ENCODE results near the gene KCTD17.

The KCTD17 gene

GRCh38 chr22:37083914-37084313 is 32.4 kb downstream of the KCTD17 start:
- Histone ChIP-seq H3K27me3 (ENCODE audit: insufficient read depth, low read length) (no peaks in the 10 kb centered on the region), H3K9ac (ENCODE audit: low read depth, low read length) (no peak overlapping the region), H3K4me1 (ENCODE audit: insufficient read depth, low read length) (no peaks in the 10 kb centered on the region), H3K9me3 (ENCODE audit: insufficient read depth, low read depth, low read length) (no peaks in the 10 kb centered on the region), H3K27ac (ENCODE audit: low read depth, low read length) (no peak overlapping the region), H3K4me3 (ENCODE audit: low read length) (no peak overlapping the region), H3K36me3 (ENCODE audit: insufficient read depth, low read length) (no peaks in the 10 kb centered on the region)
- 82% methylated on average over 6 of the region's 6 CpGs for WGBS

GRCh38 chr22:37084385-37084784 is 32.8 kb downstream of the KCTD17 start:
- Histone ChIP-seq H3K36me3 (ENCODE audit: insufficient read depth, low read length) (no peaks in the 10 kb centered on the region), H3K9ac (ENCODE audit: low read depth, low read length) (no peak overlapping the region), H3K4me3 (ENCODE audit: low read length) (no peak overlapping the region), H3K4me1 (ENCODE audit: insufficient read depth, low read length) (no peaks in the 10 kb centered on the region), H3K27me3 (ENCODE audit: insufficient read depth, low read length) (no peaks in the 10 kb centered on the region), H3K9me3 (ENCODE audit: insufficient read depth, low read depth, low read length) (no peaks in the 10 kb centered on the region), H3K27ac (ENCODE audit: low read depth, low read length) (no peak overlapping the region)
- 86% methylated on average over 10 of the region's 10 CpGs for WGBS

- H3K9ac ChIP-seq (ENCODE audit: low read depth, low read length), result no peak overlapping the region
- no peaks in the 10 kb centered on the region for H3K27me3 ChIP-seq (ENCODE audit: insufficient read depth, low read length)
- 92% methylated on average over 15 of the region's 15 CpGs for WGBS
- H3K4me1 ChIP-seq (ENCODE audit: insufficient read depth, low read length), result no peaks in the 10 kb centered on the region
- H3K9me3 ChIP-seq (ENCODE audit: insufficient read depth, low read depth, low read length), result no peaks in the 10 kb centered on the region
- H3K27ac ChIP-seq (ENCODE audit: low read depth, low read length), result no peak overlapping the region
- H3K36me3 ChIP-seq (ENCODE audit: insufficient read depth, low read length), result no peaks in the 10 kb centered on the region
- H3K4me3 ChIP-seq (ENCODE audit: low read length), result no peak overlapping the region
These were observed 34.6 kb downstream of the KCTD17 start for GRCh38 chr22:37086184-37086583.

- Histone ChIP-seq H3K4me3 (ENCODE audit: low read length) (no peak overlapping the region), H3K9ac (ENCODE audit: low read depth, low read length) (no peak overlapping the region), H3K36me3 (ENCODE audit: insufficient read depth, low read length) (no peaks in the 10 kb centered on the region), H3K27ac (ENCODE audit: low read depth, low read length) (no peak overlapping the region), H3K9me3 (ENCODE audit: insufficient read depth, low read depth, low read length) (no peaks in the 10 kb centered on the region), H3K27me3 (ENCODE audit: insufficient read depth, low read length) (no peaks in the 10 kb centered on the region), H3K4me1 (ENCODE audit: insufficient read depth, low read length) (no peaks in the 10 kb centered on the region)
- 51% methylated on average over 6 of the region's 6 CpGs for WGBS
These were observed 36.6 kb downstream of the KCTD17 start for GRCh38 chr22:37088108-37088605.

GRCh38 chr22:37088750-37089408 is 37.3 kb downstream of the KCTD17 start:
- Histone ChIP-seq H3K27me3 (ENCODE audit: insufficient read depth, low read length) (no peaks in the 10 kb centered on the region), H3K9me3 (ENCODE audit: insufficient read depth, low read depth, low read length) (no peaks in the 10 kb centered on the region), H3K9ac (ENCODE audit: low read depth, low read length) (no peak overlapping the region), H3K27ac (ENCODE audit: low read depth, low read length) (no peak overlapping the region), H3K36me3 (ENCODE audit: insufficient read depth, low read length) (no peaks in the 10 kb centered on the region), H3K4me1 (ENCODE audit: insufficient read depth, low read length) (no peaks in the 10 kb centered on the region), H3K4me3 (ENCODE audit: low read length) (no peak overlapping the region)
- WGBS, result 89% methylated on average over 17 of the region's 17 CpGs

GRCh38 chr22:37089434-37089833 is 37.9 kb downstream of the KCTD17 start:
- WGBS, result 83% methylated on average over 12 of the region's 12 CpGs
- H3K27ac ChIP-seq (ENCODE audit: low read depth, low read length), result no peak overlapping the region
- H3K27me3 ChIP-seq (ENCODE audit: insufficient read depth, low read length), result no peaks in the 10 kb centered on the region
- no peak overlapping the region for H3K4me3 ChIP-seq (ENCODE audit: low read length)
- no peaks in the 10 kb centered on the region for H3K4me1 ChIP-seq (ENCODE audit: insufficient read depth, low read length)
- H3K36me3 ChIP-seq (ENCODE audit: insufficient read depth, low read length), result no peaks in the 10 kb centered on the region
- no peaks in the 10 kb centered on the region for H3K9me3 ChIP-seq (ENCODE audit: insufficient read depth, low read depth, low read length)
- H3K9ac ChIP-seq (ENCODE audit: low read depth, low read length), result no peak overlapping the region

GRCh38 chr22:37090920-37091695 is 39.6 kb downstream of the KCTD17 start:
- 86% methylated on average over 9 of the region's 9 CpGs for WGBS

GRCh38 chr22:37091994-37092393 is 40.5 kb downstream of the KCTD17 start:
- WGBS, result 74% methylated on average over 7 of the region's 7 CpGs
- Histone ChIP-seq H3K9ac (ENCODE audit: low read depth, low read length) (no peak overlapping the region), H3K9me3 (ENCODE audit: insufficient read depth, low read depth, low read length) (no peaks in the 10 kb centered on the region), H3K27ac (ENCODE audit: low read depth, low read length) (no peak overlapping the region), H3K4me1 (ENCODE audit: insufficient read depth, low read length) (no peaks in the 10 kb centered on the region), H3K36me3 (ENCODE audit: insufficient read depth, low read length) (no peaks in the 10 kb centered on the region), H3K4me3 (ENCODE audit: low read length) (no peak overlapping the region), H3K27me3 (ENCODE audit: insufficient read depth, low read length) (no peaks in the 10 kb centered on the region)

More at GRCh38 chr22:37090920-37091695, 39.6 kb downstream of the KCTD17 start:
- Histone ChIP-seq H3K27me3 (ENCODE audit: insufficient read depth, low read length) (no peaks in the 10 kb centered on the region), H3K36me3 (ENCODE audit: insufficient read depth, low read length) (no peaks in the 10 kb centered on the region), H3K9ac (ENCODE audit: low read depth, low read length) (no peak overlapping the region), H3K9me3 (ENCODE audit: insufficient read depth, low read depth, low read length) (no peaks in the 10 kb centered on the region), H3K27ac (ENCODE audit: low read depth, low read length) (no peak overlapping the region), H3K4me3 (ENCODE audit: low read length) (no peak overlapping the region), H3K4me1 (ENCODE audit: insufficient read depth, low read length) (no peaks in the 10 kb centered on the region)

- Histone ChIP-seq H3K4me1 (ENCODE audit: insufficient read depth, low read length) (no peaks in the 10 kb centered on the region), H3K27me3 (ENCODE audit: insufficient read depth, low read length) (peaks cover 3% of the 10 kb centered on the region), H3K36me3 (ENCODE audit: insufficient read depth, low read length) (no peaks in the 10 kb centered on the region), H3K4me3 (ENCODE audit: low read length) (no peak overlapping the region), H3K9ac (ENCODE audit: low read depth, low read length) (no peak overlapping the region), H3K27ac (ENCODE audit: low read depth, low read length) (no peak overlapping the region), H3K9me3 (ENCODE audit: insufficient read depth, low read depth, low read length) (no peaks in the 10 kb centered on the region)
- WGBS, result 93% methylated on average over 6 of the region's 6 CpGs
These were observed 41.5 kb downstream of the KCTD17 start for GRCh38 chr22:37092997-37093396.

- WGBS, result 83% methylated on average over 1 of the region's 1 CpG
- no peaks in the 10 kb centered on the region for H3K36me3 ChIP-seq (ENCODE audit: insufficient read depth, low read length)
- peaks cover 7% of the 10 kb centered on the region for H3K27me3 ChIP-seq (ENCODE audit: insufficient read depth, low read length)
These were observed 42.7 kb downstream of the KCTD17 start for GRCh38 chr22:37094239-37094638.

GRCh38 chr22:37095113-37095512 is 43.6 kb downstream of the KCTD17 start:
- Histone ChIP-seq H3K4me3 (ENCODE audit: low read length) (no peak overlapping the region), H3K36me3 (ENCODE audit: insufficient read depth, low read length) (no peaks in the 10 kb centered on the region), H3K9ac (ENCODE audit: low read depth, low read length) (no peak overlapping the region), H3K27ac (ENCODE audit: low read depth, low read length) (no peak overlapping the region), H3K4me1 (ENCODE audit: insufficient read depth, low read length) (no peaks in the 10 kb centered on the region), H3K27me3 (ENCODE audit: insufficient read depth, low read length) (peaks cover 7% of the 10 kb centered on the region), H3K9me3 (ENCODE audit: insufficient read depth, low read depth, low read length) (no peaks in the 10 kb centered on the region)
- WGBS, result 92% methylated on average over 11 of the region's 11 CpGs

More at GRCh38 chr22:37094239-37094638, 42.7 kb downstream of the KCTD17 start:
- Histone ChIP-seq H3K4me3 (ENCODE audit: low read length) (no peak overlapping the region), H3K9me3 (ENCODE audit: insufficient read depth, low read depth, low read length) (no peaks in the 10 kb centered on the region), H3K27ac (ENCODE audit: low read depth, low read length) (no peak overlapping the region), H3K9ac (ENCODE audit: low read depth, low read length) (no peak overlapping the region), H3K4me1 (ENCODE audit: insufficient read depth, low read length) (no peaks in the 10 kb centered on the region)
